Peyer's patch (tissue), 4 donors: Measurements from ENCODE around the gene PCSK5.

Experiments
- CTCF ChIP-seq, 6 experiments: fragments of 450-650 bp in 4 of 6; fragments of 200-600 bp in 2 of 6; sonication (generic) in 1 of 6; IDR thresholded peaks; one replicate each; pipeline ENCODE4 v1.5.1; 2017 to 2019; ENCODE audit warnings: antibody characterized with exemption in 6 of 6, mild to moderate bottlenecking in 3 of 6, moderate library complexity in 1 of 6
- POLR2A ChIP-seq, 2 donors: fragments of 450-650 bp; IDR thresholded peaks; one replicate each; pipeline ENCODE4 v1.5.1; 2017; ENCODE audit warnings: antibody characterized with exemption in 2 of 2, mild to moderate bottlenecking in 2 of 2, moderate library complexity in 2 of 2

- TF ChIP-seq CTCF (IDR thresholded peaks at IDR 0.05) (no peak), POLR2A (IDR thresholded peaks at IDR 0.05) (no peak)
These were observed 47.2 kb downstream of the PCSK5 start for GRCh38 chr9:75937521-75938258.
